Measurements from ENCODE around the gene EEF1AKMT2. TPM values are rescaled to one million over a fixed set of nuclear protein-coding genes. Genes with fewer than 3 reads are reported as not detected.
"Not testable (repeated sequence)": the region's sequence is repeated elsewhere in the genome, so short reads cannot be mapped to it uniquely, and the experiment has no call there.

EEF1AKMT2 gene
- polyA plus RNA-seq, 2 of the 4 experiments (the other 2 are of a cell fraction) = 23.5 to 28.1 TPM

DNA sequence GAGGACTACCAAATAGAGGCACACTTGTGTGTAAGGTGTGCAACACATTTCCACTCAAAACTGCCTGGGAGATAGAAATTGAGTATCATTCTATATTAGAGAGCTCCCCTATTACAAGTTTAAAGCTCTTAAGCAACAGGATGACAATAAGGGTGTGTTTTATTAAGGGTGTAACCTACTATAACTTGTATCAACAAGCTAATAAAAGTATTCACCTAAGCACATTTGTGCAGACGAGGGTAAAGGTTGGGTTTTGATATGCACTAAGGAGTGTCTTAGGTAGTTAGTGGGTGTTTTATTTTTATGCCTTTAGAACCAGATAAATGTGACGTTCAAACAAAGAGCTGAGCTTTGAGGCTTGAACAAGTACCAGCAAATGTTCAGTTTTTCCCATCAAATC, 44.7 kb downstream of the EEF1AKMT2 start:
- ATAC-seq = no peak
- Histone ChIP-seq H3K4me1 (peaks cover 16% of the 10 kb centered on the region), H3K4me2 (no peak overlapping the region), H3K9me3 (no peaks in the 10 kb centered on the region), H3K27ac (no peak overlapping the region), H3K4me3 (no peak overlapping the region)
- WGBS (ENCODE audit: missing lambda C conversion rate) = 88% methylated on average over 2 of the region's 2 CpGs
- no peak for DNase-seq (ENCODE audit: low read depth in 1 of 2, low spot score in 1 of 2)
- FAIRE-seq = no peak
- POLR2A ChIA-PET = no interaction called here
- CTCF ChIA-PET = interaction anchor here (0.6 to 5.3 kb wide), 6 partner anchors 207 to 752 kb away, joined by 3 to 40 read pairs (median 4); no protein-coding TSS in a partner anchor
- TF ChIP-seq ZFP36 (IDR thresholded peaks at IDR 0.05; ENCODE audit: borderline replicate concordance, partially characterized antibody) (no peak), HOXA7 (CRISPR knock-in tag; IDR thresholded peaks at IDR 0.05) (no peak), HDAC2 (IDR thresholded peaks at IDR 0.05) (no peak), CHD2 (IDR thresholded peaks at IDR 0.05; ENCODE audit: low read length, partially characterized antibody) (no peak), RAD21 (conservative IDR thresholded peaks at IDR 0.05 in 1 of 2, IDR thresholded peaks at IDR 0.05 in 1 of 2) (no peak), FOSB (CRISPR knock-in tag; IDR thresholded peaks at IDR 0.05) (no peak), NR3C1 (IDR thresholded peaks at IDR 0.05) (no peak), SREBF2 (IDR thresholded peaks at IDR 0.05) (no peak), RARB (CRISPR knock-in tag; IDR thresholded peaks at IDR 0.05) (no peak), EP300 (IDR thresholded peaks at IDR 0.05) (no peak), NPAS2 (CRISPR knock-in tag; IDR thresholded peaks at IDR 0.05; ENCODE audit: borderline replicate concordance) (no peak), NFE2L2 (conservative IDR thresholded peaks at IDR 0.05; ENCODE audit: low read length) (no peak)
- TF ChIP-seq, protein P1, sequence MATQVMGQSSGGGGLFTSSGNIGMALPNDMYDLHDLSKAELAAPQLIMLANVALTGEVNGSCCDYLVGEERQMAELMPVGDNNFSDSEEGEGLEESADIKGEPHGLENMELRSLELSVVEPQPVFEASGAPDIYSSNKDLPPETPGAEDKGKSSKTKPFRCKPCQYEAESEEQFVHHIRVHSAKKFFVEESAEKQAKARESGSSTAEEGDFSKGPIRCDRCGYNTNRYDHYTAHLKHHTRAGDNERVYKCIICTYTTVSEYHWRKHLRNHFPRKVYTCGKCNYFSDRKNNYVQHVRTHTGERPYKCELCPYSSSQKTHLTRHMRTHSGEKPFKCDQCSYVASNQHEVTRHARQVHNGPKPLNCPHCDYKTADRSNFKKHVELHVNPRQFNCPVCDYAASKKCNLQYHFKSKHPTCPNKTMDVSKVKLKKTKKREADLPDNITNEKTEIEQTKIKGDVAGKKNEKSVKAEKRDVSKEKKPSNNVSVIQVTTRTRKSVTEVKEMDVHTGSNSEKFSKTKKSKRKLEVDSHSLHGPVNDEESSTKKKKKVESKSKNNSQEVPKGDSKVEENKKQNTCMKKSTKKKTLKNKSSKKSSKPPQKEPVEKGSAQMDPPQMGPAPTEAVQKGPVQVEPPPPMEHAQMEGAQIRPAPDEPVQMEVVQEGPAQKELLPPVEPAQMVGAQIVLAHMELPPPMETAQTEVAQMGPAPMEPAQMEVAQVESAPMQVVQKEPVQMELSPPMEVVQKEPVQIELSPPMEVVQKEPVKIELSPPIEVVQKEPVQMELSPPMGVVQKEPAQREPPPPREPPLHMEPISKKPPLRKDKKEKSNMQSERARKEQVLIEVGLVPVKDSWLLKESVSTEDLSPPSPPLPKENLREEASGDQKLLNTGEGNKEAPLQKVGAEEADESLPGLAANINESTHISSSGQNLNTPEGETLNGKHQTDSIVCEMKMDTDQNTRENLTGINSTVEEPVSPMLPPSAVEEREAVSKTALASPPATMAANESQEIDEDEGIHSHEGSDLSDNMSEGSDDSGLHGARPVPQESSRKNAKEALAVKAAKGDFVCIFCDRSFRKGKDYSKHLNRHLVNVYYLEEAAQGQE (IDR thresholded peaks at IDR 0.05) = no peak

DNA sequence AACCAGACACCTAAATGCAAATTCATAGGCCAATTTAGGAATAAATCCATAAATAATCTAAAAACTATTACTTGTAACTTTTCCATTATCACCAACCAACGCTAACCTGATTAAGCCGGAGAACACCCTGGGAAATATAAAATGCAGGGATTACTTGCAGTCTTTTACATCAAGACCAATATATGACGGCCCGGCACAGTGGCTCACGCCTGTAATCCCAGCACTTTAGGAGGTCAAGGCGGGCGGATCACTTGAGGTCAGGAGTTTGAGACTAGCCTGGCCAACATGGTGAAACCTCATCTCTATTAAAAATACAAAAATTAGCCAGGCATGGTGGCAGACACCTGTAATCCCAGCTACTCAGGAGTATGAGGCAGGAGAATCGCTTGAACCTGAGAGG, 45.2 kb downstream of the EEF1AKMT2 start:
- DNase-seq (ENCODE audit: low read depth in 1 of 2, low spot score in 1 of 2); FAIRE-seq; H3K9me3 ChIP-seq; H3K4me3 ChIP-seq; ATAC-seq; H3K4me2 ChIP-seq; H3K27ac ChIP-seq: not testable (repeated sequence)
- CTCF ChIA-PET = interaction anchor here (0.6 to 5.3 kb wide), 10 partner anchors 12 to 752 kb away, joined by 3 to 40 read pairs (median 3); no protein-coding TSS in a partner anchor
- WGBS (ENCODE audit: missing lambda C conversion rate) = 93% methylated on average over 8 of the region's 8 CpGs
- POLR2A ChIA-PET = interaction anchor here (1.0 kb wide), 1 partner anchor 45 kb away, joined by 3 read pairs; the partner anchor contains the start of gene EEF1AKMT2
- peaks cover 22% of the 10 kb centered on the region for H3K4me1 ChIP-seq

DNA sequence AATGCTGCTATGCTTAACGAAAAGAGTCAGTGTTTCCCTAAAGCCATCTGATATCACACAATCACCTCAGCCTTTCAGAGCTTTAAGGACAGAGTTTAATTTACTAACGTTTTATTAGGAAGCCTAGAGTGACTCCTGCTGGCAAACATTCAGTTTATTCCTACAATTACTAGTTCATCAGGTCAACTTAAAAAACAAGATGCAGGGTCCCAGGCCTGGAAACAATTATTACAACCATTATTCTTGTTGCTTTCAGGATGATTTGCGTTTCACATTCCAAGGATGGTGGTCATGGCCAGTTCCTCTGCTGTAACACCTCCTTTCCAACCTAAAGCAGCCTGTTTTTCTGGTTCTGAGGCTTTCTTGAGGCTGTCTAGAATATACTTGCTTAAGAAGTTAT, 46.0 kb downstream of the EEF1AKMT2 start:
- Histone ChIP-seq H3K4me3 (no peak overlapping the region), H3K4me1 (peaks cover 29% of the 10 kb centered on the region), H3K4me2 (no peak overlapping the region; the same call in 2 of the 3 replicates), H3K27ac (no peak overlapping the region), H3K9me3 (no peaks in the 10 kb centered on the region)
- CTCF ChIA-PET = interaction anchor here (0.6 to 5.3 kb wide), 20 partner anchors 9 to 751 kb away, joined by 3 to 40 read pairs (median 3); no protein-coding TSS in a partner anchor
- peak; percentile 49 to 67 for DNase-seq (ENCODE audit: low read depth in 1 of 2, low spot score in 1 of 2)
- no peak for ATAC-seq
- WGBS (ENCODE audit: missing lambda C conversion rate) = 42% methylated on average over 3 of the region's 3 CpGs
- POLR2A ChIA-PET = interaction anchor here (0.6 to 1.0 kb wide), 2 partner anchors 33 to 46 kb away, joined by 3 to 5 read pairs; partner anchors contain the start of gene EEF1AKMT2
- FAIRE-seq = peak; percentile 56
- TF ChIP-seq JUNB (IDR thresholded peaks at IDR 0.05) (no peak), SMC3 (IDR thresholded peaks at IDR 0.05) (peak; percentile 38; the same call in 2 of the 3 replicates), RAD21 (conservative IDR thresholded peaks at IDR 0.05 in 1 of 2, IDR thresholded peaks at IDR 0.05 in 1 of 2) (peak; percentile 49 to 50; a peak in 4 of 5 replicates)
- TF ChIP-seq, protein P2, sequence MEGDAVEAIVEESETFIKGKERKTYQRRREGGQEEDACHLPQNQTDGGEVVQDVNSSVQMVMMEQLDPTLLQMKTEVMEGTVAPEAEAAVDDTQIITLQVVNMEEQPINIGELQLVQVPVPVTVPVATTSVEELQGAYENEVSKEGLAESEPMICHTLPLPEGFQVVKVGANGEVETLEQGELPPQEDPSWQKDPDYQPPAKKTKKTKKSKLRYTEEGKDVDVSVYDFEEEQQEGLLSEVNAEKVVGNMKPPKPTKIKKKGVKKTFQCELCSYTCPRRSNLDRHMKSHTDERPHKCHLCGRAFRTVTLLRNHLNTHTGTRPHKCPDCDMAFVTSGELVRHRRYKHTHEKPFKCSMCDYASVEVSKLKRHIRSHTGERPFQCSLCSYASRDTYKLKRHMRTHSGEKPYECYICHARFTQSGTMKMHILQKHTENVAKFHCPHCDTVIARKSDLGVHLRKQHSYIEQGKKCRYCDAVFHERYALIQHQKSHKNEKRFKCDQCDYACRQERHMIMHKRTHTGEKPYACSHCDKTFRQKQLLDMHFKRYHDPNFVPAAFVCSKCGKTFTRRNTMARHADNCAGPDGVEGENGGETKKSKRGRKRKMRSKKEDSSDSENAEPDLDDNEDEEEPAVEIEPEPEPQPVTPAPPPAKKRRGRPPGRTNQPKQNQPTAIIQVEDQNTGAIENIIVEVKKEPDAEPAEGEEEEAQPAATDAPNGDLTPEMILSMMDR (IDR thresholded peaks at IDR 0.05) = peak; percentile 61
